Keratinocyte (primary cell): ENCODE data around the gene KRTAP1-4. TPM values are rescaled to one million over a fixed set of nuclear protein-coding genes. Genes with fewer than 3 reads are reported as not detected.
"Not testable (repeated sequence)": the region's sequence is repeated elsewhere in the genome, so short reads cannot be mapped to it uniquely, and the experiment has no call there.

ENCODE experiments used
- DNase-seq: peaks from one replicate; pipeline ENCODE4 v3.0.0-alpha.2; 2011; ENCODE audit warnings: low read depth, missing footprints, low spot score
- FAIRE-seq: peaks from 2 replicates; lab custom pipeline; 2011; peaks lifted over from hg19 to GRCh38; lab: Jason Lieb, UNC
- H2AFZ ChIP-seq: 2 replicates; pipeline ENCODE4 v1.6.0; 2012; ENCODE audit warnings: low read length, control low read depth, inconsistent platforms; ENCODE audit not compliant: control insufficient read depth
- H3K27ac ChIP-seq: 2 replicates; pipeline ENCODE4 v1.5.1; 2011; ENCODE audit warnings: low read length; ENCODE audit not compliant: control insufficient read depth, insufficient read depth
- H3K27me3 ChIP-seq: 3 replicates; pipeline ENCODE4 v1.6.0; 2011; ENCODE audit warnings: low read length; ENCODE audit not compliant: control insufficient read depth, insufficient read depth; ENCODE audit errors: extremely low read depth
- H3K36me3 ChIP-seq, 2 experiments: 2 replicates in 1 of 2; 3 replicates in 1 of 2; pipeline ENCODE4 v1.5.1; 2011; ENCODE audit warnings: low read length in 2 of 2, mild to moderate bottlenecking in 1 of 2; ENCODE audit not compliant: control insufficient read depth in 2 of 2, insufficient read depth in 2 of 2; ENCODE audit errors: extremely low read depth in 1 of 2
- H3K4me1 ChIP-seq: 3 replicates; pipeline ENCODE4 v1.5.1; 2011; ENCODE audit warnings: low read length; ENCODE audit not compliant: control insufficient read depth, insufficient read depth; ENCODE audit errors: extremely low read depth
- H3K4me2 ChIP-seq: 3 replicates; pipeline ENCODE4 v1.6.0; 2011; ENCODE audit warnings: low read depth, low read length; ENCODE audit not compliant: control insufficient read depth, insufficient read depth; ENCODE audit errors: extremely low read depth
- H3K4me3 ChIP-seq, 3 experiments: fragments of 200-600 bp in 1 of 3; sonication (generic) in 1 of 3; 2 replicates in 2 of 3; 3 replicates in 1 of 3; pipeline ENCODE4 v1.5.1; 2011 to 2016; ENCODE audit warnings: low read length in 3 of 3, mild to moderate bottlenecking in 3 of 3, control low read depth in 2 of 3, inconsistent platforms in 1 of 3, low read depth in 1 of 3, mixed read lengths in 1 of 3, mixed run types in 1 of 3, moderate library complexity in 1 of 3; ENCODE audit not compliant: control insufficient read depth in 2 of 3, insufficient read depth in 2 of 3; ENCODE audit errors: extremely low read depth in 1 of 3
- H3K79me2 ChIP-seq: 2 replicates; pipeline ENCODE4 v1.6.0; 2012; ENCODE audit warnings: low read length; ENCODE audit not compliant: control insufficient read depth, insufficient read depth
- H3K9ac ChIP-seq: 3 replicates; pipeline ENCODE4 v1.6.0; 2011; ENCODE audit warnings: low read length; ENCODE audit not compliant: control insufficient read depth, insufficient read depth; ENCODE audit errors: extremely low read depth
- H3K9me1 ChIP-seq: 3 replicates; pipeline ENCODE4 v1.6.0; 2011; ENCODE audit warnings: low read length; ENCODE audit not compliant: control insufficient read depth, insufficient read depth; ENCODE audit errors: extremely low read depth
- H3K9me3 ChIP-seq: 2 replicates; pipeline ENCODE4 v1.5.1; 2012; ENCODE audit warnings: low read depth, low read length; ENCODE audit not compliant: control insufficient read depth
- H4K20me1 ChIP-seq: 3 replicates; pipeline ENCODE4 v1.6.0; 2011; ENCODE audit warnings: low read length; ENCODE audit not compliant: control insufficient read depth, insufficient read depth; ENCODE audit errors: extremely low read depth
- EZH2 ChIP-seq: IDR thresholded peaks from one replicate; pipeline ENCODE4 v1.6.1; 2012; ENCODE audit warnings: inconsistent platforms, mild to moderate bottlenecking, low read length, moderate library complexity
- dilution Hi-C: fragments of 300-500 bp; cut with MboI; formaldehyde crosslinking; loops from one replicate; pipeline ENCODE4 v1.7.0; 2020; ENCODE audit warnings: low sequenced_read_pairs; ENCODE audit not compliant: extremely low pct_ligation_motif_present
- polyA plus RNA-seq, 5 experiments: library from polyadenylated mRNA; depleted of rRNA in 3 of 5; stranded (reverse) in 3 of 5; stranded (forward) in 1 of 5; unstranded in 1 of 5; fragments of >200 nt; gene quantifications; 1 replicate in 1 of 5; 2 replicates in 3 of 5; 3 replicates in 1 of 5; pipeline versions ENCODE4 v1.2.1 to v1.2.3, GENCODE V29; 2011 to 2012; ENCODE audit warnings: missing spikeins in 2 of 5, low read depth in 1 of 5, low replicate concordance in 1 of 5
- TF ChIP-seq, protein P1 (sequence below), 3 experiments: IDR thresholded peaks in 1 of 3; conservative IDR thresholded peaks in 1 of 3; optimal IDR thresholded peaks in 1 of 3; 2 replicates in 2 of 3; 3 replicates in 1 of 3; pipeline versions ENCODE3 to v1.5.1; 2011; ENCODE audit warnings: low read length in 3 of 3, mild to moderate bottlenecking in 3 of 3, moderate library complexity in 2 of 3, control low read depth in 1 of 3, inconsistent platforms in 1 of 3; ENCODE audit not compliant: insufficient read depth in 2 of 3; ENCODE audit errors: extremely low read depth in 1 of 3

Gene KRTAP1-4
- polyA plus RNA-seq, 1 donor (not counting 4 experiments of a cell fraction or from before 2014, with no cell fraction given): not detected

DNA sequence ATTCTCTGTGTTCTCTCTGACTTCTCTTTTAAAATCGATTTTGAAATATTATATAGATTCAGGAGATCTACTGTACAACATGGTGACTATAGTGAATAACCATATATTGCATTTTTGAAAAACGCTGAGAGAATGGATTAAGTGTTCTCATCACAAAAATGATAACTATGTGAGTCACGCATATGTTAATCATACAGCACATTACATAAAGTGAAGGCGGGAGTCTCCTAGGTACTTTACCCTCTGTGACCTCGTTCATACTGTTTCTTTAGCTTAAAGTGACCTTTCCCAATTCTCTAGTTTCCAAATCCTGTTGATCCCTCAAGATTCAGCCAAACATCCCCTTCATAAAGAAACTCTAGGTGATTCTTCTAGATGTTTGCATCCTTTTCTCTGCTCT, 27.2 kb downstream of the KRTAP1-4 start:
- no peak overlapping the region for H3K4me2 ChIP-seq
- FAIRE-seq: peak; percentile 93

DNA sequence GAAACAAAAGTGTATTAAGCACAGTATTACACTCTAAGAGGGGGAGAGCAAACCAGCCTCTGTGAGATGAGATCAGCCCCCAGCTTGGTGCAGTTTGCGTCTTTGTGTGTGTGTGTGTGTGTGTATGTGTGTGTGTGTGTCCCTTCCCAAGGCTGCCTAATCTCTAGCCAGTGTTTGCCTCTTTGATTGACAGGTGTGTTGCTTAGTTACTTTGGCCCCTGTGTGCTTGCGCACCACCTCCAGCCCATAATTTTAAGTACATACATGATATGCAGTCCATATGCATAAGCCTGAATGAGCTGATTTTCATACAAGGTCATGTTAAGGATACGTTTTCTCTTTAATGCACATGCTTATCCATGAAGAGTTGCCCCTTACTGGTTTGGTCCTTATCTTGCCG, 28.2 kb downstream of the KRTAP1-4 start:
- Histone ChIP-seq H3K9me1 (no peaks in the 10 kb centered on the region), H3K4me3 (no peak overlapping the region), H3K9ac (no peak overlapping the region), H3K4me1 (peaks cover 9% of the 10 kb centered on the region), H3K9me3 (no peaks in the 10 kb centered on the region), H3K79me2 (no peaks in the 10 kb centered on the region), H3K4me2 (no peak overlapping the region), H2AFZ (no peak overlapping the region), H4K20me1 (no peaks in the 10 kb centered on the region), H3K27ac (no peak overlapping the region), H3K27me3 (no peaks in the 10 kb centered on the region), H3K36me3 (no peaks in the 10 kb centered on the region)
- TF ChIP-seq EZH2: no peak
- TF ChIP-seq, protein P1, sequence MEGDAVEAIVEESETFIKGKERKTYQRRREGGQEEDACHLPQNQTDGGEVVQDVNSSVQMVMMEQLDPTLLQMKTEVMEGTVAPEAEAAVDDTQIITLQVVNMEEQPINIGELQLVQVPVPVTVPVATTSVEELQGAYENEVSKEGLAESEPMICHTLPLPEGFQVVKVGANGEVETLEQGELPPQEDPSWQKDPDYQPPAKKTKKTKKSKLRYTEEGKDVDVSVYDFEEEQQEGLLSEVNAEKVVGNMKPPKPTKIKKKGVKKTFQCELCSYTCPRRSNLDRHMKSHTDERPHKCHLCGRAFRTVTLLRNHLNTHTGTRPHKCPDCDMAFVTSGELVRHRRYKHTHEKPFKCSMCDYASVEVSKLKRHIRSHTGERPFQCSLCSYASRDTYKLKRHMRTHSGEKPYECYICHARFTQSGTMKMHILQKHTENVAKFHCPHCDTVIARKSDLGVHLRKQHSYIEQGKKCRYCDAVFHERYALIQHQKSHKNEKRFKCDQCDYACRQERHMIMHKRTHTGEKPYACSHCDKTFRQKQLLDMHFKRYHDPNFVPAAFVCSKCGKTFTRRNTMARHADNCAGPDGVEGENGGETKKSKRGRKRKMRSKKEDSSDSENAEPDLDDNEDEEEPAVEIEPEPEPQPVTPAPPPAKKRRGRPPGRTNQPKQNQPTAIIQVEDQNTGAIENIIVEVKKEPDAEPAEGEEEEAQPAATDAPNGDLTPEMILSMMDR (optimal IDR thresholded peaks at IDR 0.05 in 1 of 3, IDR thresholded peaks at IDR 0.05 in 1 of 3, conservative IDR thresholded peaks at IDR 0.05 in 1 of 3; ENCODE audit: extremely low read depth in 1 of 3, insufficient read depth in 2 of 3, low read length in 3 of 3): no peak
- FAIRE-seq (no peak), DNase-seq (no peak)
- dilution Hi-C loops: no loop called here

More for the DNA sequence above, 27.2 kb downstream of the KRTAP1-4 start:
- no peaks in the 10 kb centered on the region for H3K9me3 ChIP-seq
- dilution Hi-C loops: no loop called here
- no peak for DNase-seq
- H3K4me1 ChIP-seq: peaks cover 9% of the 10 kb centered on the region
- no peak overlapping the region for H3K9ac ChIP-seq
- H3K27ac ChIP-seq: peak overlapping the region; percentile 6
- H3K79me2 ChIP-seq: no peaks in the 10 kb centered on the region
- H3K4me3 ChIP-seq: no peak overlapping the region
- no peak overlapping the region for H2AFZ ChIP-seq
- no peaks in the 10 kb centered on the region for H3K9me1 ChIP-seq
- TF ChIP-seq, protein P1 (optimal IDR thresholded peaks at IDR 0.05 in 1 of 3, IDR thresholded peaks at IDR 0.05 in 1 of 3, conservative IDR thresholded peaks at IDR 0.05 in 1 of 3; ENCODE audit: extremely low read depth in 1 of 3, insufficient read depth in 2 of 3, low read length in 3 of 3): no peak
- no peak for TF ChIP-seq EZH2
- no peaks in the 10 kb centered on the region for H3K27me3 ChIP-seq
- H4K20me1 ChIP-seq: no peaks in the 10 kb centered on the region
- no peaks in the 10 kb centered on the region for H3K36me3 ChIP-seq

DNA sequence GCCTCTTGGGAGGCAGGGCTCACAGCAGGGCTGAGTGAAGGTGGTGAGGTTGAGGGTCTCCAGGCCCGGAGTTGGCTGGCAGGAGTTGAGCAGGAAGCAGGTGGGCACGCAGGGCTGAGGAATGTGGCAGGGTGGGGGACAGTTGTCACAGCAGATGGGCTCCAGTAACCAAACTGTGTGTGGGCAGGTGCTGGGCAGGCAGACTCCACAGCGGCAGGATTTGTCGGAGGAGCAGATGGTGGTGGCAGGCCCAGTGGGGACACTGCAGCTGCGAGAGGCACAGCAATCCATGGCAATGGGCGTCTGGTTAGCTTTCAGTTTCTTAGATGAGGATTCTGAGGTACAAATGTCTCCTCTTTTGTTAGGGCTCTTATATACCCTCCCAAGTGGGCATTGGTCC, 30.4 kb downstream of the KRTAP1-4 start, which contains the start of gene KRTAP3-2:
TSS of gene KRTAP3-2 (minus strand) at position 344 of the 400 bp plus-strand sequence. CDS start at position 291, 53 bp downstream.
- DNase-seq, H3K27me3 ChIP-seq, H3K9ac ChIP-seq, H2AFZ ChIP-seq, H3K79me2 ChIP-seq, H3K4me3 ChIP-seq, H3K4me2 ChIP-seq, dilution Hi-C loops, FAIRE-seq, H3K27ac ChIP-seq, H3K4me1 ChIP-seq, H3K36me3 ChIP-seq, H4K20me1 ChIP-seq, H3K9me1 ChIP-seq, H3K9me3 ChIP-seq: not testable (repeated sequence)
